ENCODE measurements around the gene CNTRL. TPM values are rescaled to one million over a fixed set of nuclear protein-coding genes. Genes with fewer than 3 reads are reported as not detected.

Gene CNTRL
- total and polyA plus RNA-seq, 10 donors: 15.8 to 63.0 (median 48.9) TPM

DNA sequence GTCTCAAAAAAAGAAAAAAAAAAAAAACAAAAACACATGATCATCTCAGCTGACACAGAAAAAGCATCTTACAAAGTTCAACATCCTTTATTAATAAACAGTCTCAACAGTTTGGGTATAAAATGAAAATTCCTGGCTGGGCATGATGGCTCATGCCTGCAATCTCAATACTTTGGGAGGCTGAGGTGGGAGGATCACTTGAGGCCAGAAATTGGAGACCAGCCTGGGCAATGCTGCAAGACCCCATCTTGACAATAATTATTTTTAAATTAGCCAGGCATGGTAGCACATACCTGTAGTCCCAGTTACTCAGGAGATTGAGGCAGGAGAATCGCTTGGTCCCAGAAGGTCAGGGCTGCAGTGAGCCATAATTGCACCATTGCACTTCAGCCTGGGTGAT lies 7.9 kb upstream of the CNTRL start:
- no peak overlapping the region for H3K4me3 ChIP-seq
- H3K27me3 ChIP-seq (replicated peaks in 1 of 7): no peaks in the 10 kb centered on the region
- no peak overlapping the region for H3K27ac ChIP-seq
- DNase-seq: no peak
- TF ChIP-seq POLR2AphosphoS5 (IDR thresholded peaks at IDR 0.05): no peak
- TF ChIP-seq, protein P1, sequence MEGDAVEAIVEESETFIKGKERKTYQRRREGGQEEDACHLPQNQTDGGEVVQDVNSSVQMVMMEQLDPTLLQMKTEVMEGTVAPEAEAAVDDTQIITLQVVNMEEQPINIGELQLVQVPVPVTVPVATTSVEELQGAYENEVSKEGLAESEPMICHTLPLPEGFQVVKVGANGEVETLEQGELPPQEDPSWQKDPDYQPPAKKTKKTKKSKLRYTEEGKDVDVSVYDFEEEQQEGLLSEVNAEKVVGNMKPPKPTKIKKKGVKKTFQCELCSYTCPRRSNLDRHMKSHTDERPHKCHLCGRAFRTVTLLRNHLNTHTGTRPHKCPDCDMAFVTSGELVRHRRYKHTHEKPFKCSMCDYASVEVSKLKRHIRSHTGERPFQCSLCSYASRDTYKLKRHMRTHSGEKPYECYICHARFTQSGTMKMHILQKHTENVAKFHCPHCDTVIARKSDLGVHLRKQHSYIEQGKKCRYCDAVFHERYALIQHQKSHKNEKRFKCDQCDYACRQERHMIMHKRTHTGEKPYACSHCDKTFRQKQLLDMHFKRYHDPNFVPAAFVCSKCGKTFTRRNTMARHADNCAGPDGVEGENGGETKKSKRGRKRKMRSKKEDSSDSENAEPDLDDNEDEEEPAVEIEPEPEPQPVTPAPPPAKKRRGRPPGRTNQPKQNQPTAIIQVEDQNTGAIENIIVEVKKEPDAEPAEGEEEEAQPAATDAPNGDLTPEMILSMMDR (IDR thresholded peaks at IDR 0.05 in 8 of 11, conservative IDR thresholded peaks at IDR 0.05 in 3 of 11): no peak
- no peak for TF ChIP-seq POLR2A (IDR thresholded peaks at IDR 0.05)
- H3K36me3 ChIP-seq: no peaks in the 10 kb centered on the region
- 89 to 100% (median 100%) methylated on average over 1 of the region's 1 CpG for WGBS, 5 donors
- intact Hi-C loops (cut with DNase I; ENCODE audit: low total_unique reads): no loop called here
- peaks cover 0 to 11% (median 3%) of the 10 kb centered on the region in 8 donors for H3K9me3 ChIP-seq
- peaks cover 0 to 14% (median 6%) of the 10 kb centered on the region in 6 donors for H3K4me1 ChIP-seq

DNA sequence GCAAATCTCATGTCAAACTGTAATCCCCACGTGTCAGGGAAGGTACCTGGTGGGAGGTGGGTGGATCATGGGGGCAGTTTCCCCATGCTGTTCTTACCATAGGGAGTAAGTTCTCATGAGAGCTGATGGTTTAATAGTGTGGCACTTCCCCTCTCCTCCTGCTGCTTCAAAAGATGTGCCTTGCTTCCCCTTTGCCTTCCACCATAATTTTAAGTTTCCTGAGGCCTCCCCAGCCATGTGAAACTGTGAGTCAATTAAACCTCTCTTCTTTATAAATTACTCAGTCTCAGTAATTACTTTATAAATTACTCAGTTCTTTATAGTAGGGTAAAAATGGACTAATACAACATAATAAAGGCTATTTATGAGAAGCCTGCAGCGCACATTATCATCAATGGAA lies 7.1 kb upstream of the CNTRL start:
- Histone ChIP-seq H3K36me3 (no peaks in the 10 kb centered on the region), H3K27me3 (replicated peaks in 1 of 7) (no peaks in the 10 kb centered on the region), H3K4me1 (peaks cover 4 to 21% (median 11%) of the 10 kb centered on the region in 6 donors), H3K27ac (no peak overlapping the region), H3K4me3 (no peak overlapping the region), H3K9me3 (peaks cover 0 to 11% (median 3%) of the 10 kb centered on the region in 8 donors)
- intact Hi-C loops (cut with DNase I; ENCODE audit: low total_unique reads): no loop called here
- WGBS, 5 donors: 60 to 84% (median 76%) methylated on average over 2 of the region's 2 CpGs
- TF ChIP-seq, protein P1 (IDR thresholded peaks at IDR 0.05 in 8 of 11, conservative IDR thresholded peaks at IDR 0.05 in 3 of 11): no peak
- no peak for TF ChIP-seq POLR2A (IDR thresholded peaks at IDR 0.05)
- no peak for TF ChIP-seq POLR2AphosphoS5 (IDR thresholded peaks at IDR 0.05)
- no peak for DNase-seq

DNA sequence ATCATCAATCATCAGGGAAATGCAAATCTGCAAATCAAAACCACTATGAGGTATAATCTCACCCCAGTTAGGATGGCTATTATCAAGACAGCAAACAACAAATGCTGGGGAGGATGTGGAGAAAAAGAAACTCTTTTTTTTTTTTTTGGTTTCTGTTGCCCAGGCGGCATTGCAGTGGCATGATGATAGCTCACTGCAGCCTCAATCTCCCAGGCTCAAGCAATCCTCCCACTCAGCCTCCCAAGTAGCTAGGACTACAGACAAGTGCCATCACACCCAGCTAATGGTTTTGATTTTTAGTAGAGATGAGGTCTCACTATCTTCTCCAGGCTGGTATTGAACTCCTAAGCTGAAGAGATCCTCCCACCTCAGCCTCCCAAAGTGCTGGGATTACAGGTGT lies 5.4 kb upstream of the CNTRL start:
- no peak overlapping the region for H3K4me3 ChIP-seq
- peaks cover 0 to 11% (median 3%) of the 10 kb centered on the region in 8 donors for H3K9me3 ChIP-seq
- no peak for TF ChIP-seq POLR2AphosphoS5 (IDR thresholded peaks at IDR 0.05)
- no peak for TF ChIP-seq POLR2A (IDR thresholded peaks at IDR 0.05)
- TF ChIP-seq, protein P1 (IDR thresholded peaks at IDR 0.05 in 8 of 11, conservative IDR thresholded peaks at IDR 0.05 in 3 of 11): no peak
- intact Hi-C loops (cut with DNase I; ENCODE audit: low total_unique reads): no loop called here
- no peak overlapping the region for H3K27ac ChIP-seq
- no peaks in the 10 kb centered on the region for H3K27me3 ChIP-seq (replicated peaks in 1 of 7)
- no peak for DNase-seq
- no peaks in the 10 kb centered on the region for H3K36me3 ChIP-seq
- WGBS, 5 donors: 70 to 100% (median 81%) methylated on average over 1 of the region's 1 CpG
- peaks cover 21 to 39% (median 26%) of the 10 kb centered on the region in 6 donors for H3K4me1 ChIP-seq

DNA sequence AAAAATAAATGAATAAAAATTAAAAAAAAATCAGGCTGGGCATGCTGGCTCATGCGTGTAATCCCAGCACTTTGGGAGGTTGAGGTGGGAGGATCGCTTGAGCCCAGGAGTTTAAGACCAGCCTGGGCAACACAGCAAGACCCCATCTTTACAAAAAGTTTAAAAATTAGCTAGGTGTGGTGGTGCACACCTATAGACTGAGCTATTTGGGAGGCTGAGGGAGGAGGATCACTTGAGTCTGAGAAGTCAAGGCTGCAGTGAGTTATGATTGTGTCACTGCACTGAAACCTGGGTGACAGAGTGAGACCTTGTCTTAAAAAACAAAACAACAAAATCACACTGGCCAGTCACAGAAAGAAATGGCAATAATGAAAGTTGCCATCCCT lies 3.4 kb upstream of the CNTRL start:
- 94 to 98% (median 97%) methylated on average over 2 of the region's 2 CpGs for WGBS, 5 donors
- peaks cover 0 to 11% (median 3%) of the 10 kb centered on the region in 8 donors for H3K9me3 ChIP-seq
- peaks cover 21 to 52% (median 37%) of the 10 kb centered on the region in 6 donors for H3K4me1 ChIP-seq
- no peak for DNase-seq
- H3K27ac ChIP-seq: peak overlapping the region; percentile 66 to 94 (median 88)
- intact Hi-C loops (cut with DNase I; ENCODE audit: low total_unique reads): no loop called here
- no peaks in the 10 kb centered on the region for H3K27me3 ChIP-seq (replicated peaks in 1 of 7)
- no peak for TF ChIP-seq POLR2AphosphoS5 (IDR thresholded peaks at IDR 0.05)
- TF ChIP-seq, protein P1 (IDR thresholded peaks at IDR 0.05 in 8 of 11, conservative IDR thresholded peaks at IDR 0.05 in 3 of 11): no peak
- TF ChIP-seq POLR2A (IDR thresholded peaks at IDR 0.05): no peak
- peak overlapping the region in 7 of 8 donors; percentile 28 to 97 (median 38) for H3K4me3 ChIP-seq
- H3K36me3 ChIP-seq: no peaks in the 10 kb centered on the region
